CD4-positive, alpha-beta T cell treated with Interleukin-2 at 100 ng/mL for 4 hours (primary cell): ENCODE data around the gene PIK3IP1.

ENCODE experiments used
- DNase-seq: peaks from one replicate; pipeline ENCODE4 v3.0.0-alpha.2; 2020; ENCODE audit warnings: low spot score

Gene PIK3IP1

GRCh38 chr22:31278626-31279326 is 13.5 kb downstream of the PIK3IP1 start:
- peak; percentile 81 for DNase-seq

- DNase-seq, result no peak
Observed at GRCh38 chr22:31278151-31278621, 14.1 kb downstream of the PIK3IP1 start.

- DNase-seq, result no peak
Observed at GRCh38 chr22:31277741-31278140, 14.5 kb downstream of the PIK3IP1 start.

- no peak for DNase-seq
Observed at GRCh38 chr22:31276426-31277167, 15.7 kb downstream of the PIK3IP1 start.

- DNase-seq, result no peak
Observed at GRCh38 chr22:31275576-31275975, 16.7 kb downstream of the PIK3IP1 start.

GRCh38 chr22:31275018-31275417 is 17.3 kb downstream of the PIK3IP1 start:
- DNase-seq, result no peak

GRCh38 chr22:31274017-31274416 is 18.3 kb downstream of the PIK3IP1 start:
- DNase-seq, result no peak

- peak; percentile 73 for DNase-seq
Observed at GRCh38 chr22:31272522-31273446, 19.5 kb downstream of the PIK3IP1 start.

- no peak for DNase-seq
Observed at GRCh38 chr22:31271485-31271884, 20.8 kb downstream of the PIK3IP1 start.

GRCh38 chr22:31271026-31271425 is 21.3 kb downstream of the PIK3IP1 start:
- DNase-seq, result no peak

GRCh38 chr22:31269892-31270579 is 22.3 kb downstream of the PIK3IP1 start:
- no peak for DNase-seq

GRCh38 chr22:31268281-31268680 is 24.0 kb downstream of the PIK3IP1 start:
- DNase-seq, result no peak

- no peak for DNase-seq
Observed at GRCh38 chr22:31263896-31264640, 28.2 kb downstream of the PIK3IP1 start.

- DNase-seq, result no peak
Observed at GRCh38 chr22:31262312-31263133, 29.8 kb downstream of the PIK3IP1 start.

GRCh38 chr22:31260474-31260856 is 31.8 kb downstream of the PIK3IP1 start:
- DNase-seq, result no peak

- no peak for DNase-seq
Observed at GRCh38 chr22:31259798-31260473, 32.4 kb downstream of the PIK3IP1 start.

- DNase-seq, result no peak
Observed at GRCh38 chr22:31253949-31254348, 38.3 kb downstream of the PIK3IP1 start.

GRCh38 chr22:31250740-31251600 is 41.3 kb downstream of the PIK3IP1 start:
- DNase-seq, result no peak
